Measurements from ENCODE around the gene CAMTA1.

CAMTA1 gene

DNA sequence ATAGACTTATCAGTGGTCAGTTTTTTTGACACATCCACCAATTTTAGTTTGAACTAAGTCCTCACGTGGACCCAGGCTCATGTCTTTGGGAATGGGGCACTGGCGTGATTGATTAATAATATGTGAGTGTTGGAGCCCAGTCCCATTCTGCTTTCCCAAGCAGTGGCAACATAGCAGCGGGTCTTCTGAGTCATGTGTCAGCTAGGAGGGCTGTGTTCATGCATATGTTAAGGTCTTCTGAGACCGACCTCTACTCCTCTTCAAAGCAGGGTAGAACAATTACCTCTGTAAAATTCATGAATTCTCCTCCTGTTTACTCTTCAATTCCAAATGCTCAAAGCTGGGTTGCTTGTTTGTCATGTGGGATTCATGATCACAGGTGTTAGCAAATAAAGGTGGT is 291.3 kb downstream of the CAMTA1 start:
- POLR2A ChIA-PET = no interaction called here
- Histone ChIP-seq H3K27ac (ENCODE audit: extremely low read depth, low read depth, low read length) (no peak overlapping the region), H3K4me1 (ENCODE audit: control insufficient read depth, insufficient read depth, low read length) (no peaks in the 10 kb centered on the region), H3K9me3 (ENCODE audit: control insufficient read depth, insufficient read depth, low read depth, low read length) (no peaks in the 10 kb centered on the region), H3K36me3 (ENCODE audit: control insufficient read depth in 2 of 2, insufficient read depth in 1 of 2, low read length in 2 of 2) (no peaks in the 10 kb centered on the region), H3K4me3 (ENCODE audit: low read depth, low read length) (no peak overlapping the region)
- TF ChIP-seq ZNF555 (tag by site-specific recombination; conservative IDR thresholded peaks at IDR 0.05) (no peak), ZNF341 (tag by site-specific recombination; IDR thresholded peaks at IDR 0.05; ENCODE audit: low read depth) (no peak), ZBTB21 (tag by site-specific recombination; IDR thresholded peaks at IDR 0.05) (no peak), GLIS2 (tag by site-specific recombination; IDR thresholded peaks at IDR 0.05) (no peak), ZNF302 (tag by site-specific recombination; IDR thresholded peaks at IDR 0.05; ENCODE audit: low read depth) (no peak), ZSCAN23 (tag by site-specific recombination; IDR thresholded peaks at IDR 0.05) (no peak), SCRT2 (tag by site-specific recombination; IDR thresholded peaks at IDR 0.05) (no peak), ZNF324 (tag by site-specific recombination; IDR thresholded peaks at IDR 0.05) (no peak), ZNF701 (tag by site-specific recombination; IDR thresholded peaks at IDR 0.05) (no peak), ZNF239 (tag by site-specific recombination; IDR thresholded peaks at IDR 0.05) (no peak), MZF1 (tag by site-specific recombination; IDR thresholded peaks at IDR 0.05; ENCODE audit: borderline replicate concordance) (no peak), SCRT1 (tag by site-specific recombination; IDR thresholded peaks at IDR 0.05; ENCODE audit: borderline replicate concordance) (no peak), ZNF510 (tag by site-specific recombination; IDR thresholded peaks at IDR 0.05; ENCODE audit: insufficient replicate concordance) (no peak)
- TF ChIP-seq, protein P1, sequence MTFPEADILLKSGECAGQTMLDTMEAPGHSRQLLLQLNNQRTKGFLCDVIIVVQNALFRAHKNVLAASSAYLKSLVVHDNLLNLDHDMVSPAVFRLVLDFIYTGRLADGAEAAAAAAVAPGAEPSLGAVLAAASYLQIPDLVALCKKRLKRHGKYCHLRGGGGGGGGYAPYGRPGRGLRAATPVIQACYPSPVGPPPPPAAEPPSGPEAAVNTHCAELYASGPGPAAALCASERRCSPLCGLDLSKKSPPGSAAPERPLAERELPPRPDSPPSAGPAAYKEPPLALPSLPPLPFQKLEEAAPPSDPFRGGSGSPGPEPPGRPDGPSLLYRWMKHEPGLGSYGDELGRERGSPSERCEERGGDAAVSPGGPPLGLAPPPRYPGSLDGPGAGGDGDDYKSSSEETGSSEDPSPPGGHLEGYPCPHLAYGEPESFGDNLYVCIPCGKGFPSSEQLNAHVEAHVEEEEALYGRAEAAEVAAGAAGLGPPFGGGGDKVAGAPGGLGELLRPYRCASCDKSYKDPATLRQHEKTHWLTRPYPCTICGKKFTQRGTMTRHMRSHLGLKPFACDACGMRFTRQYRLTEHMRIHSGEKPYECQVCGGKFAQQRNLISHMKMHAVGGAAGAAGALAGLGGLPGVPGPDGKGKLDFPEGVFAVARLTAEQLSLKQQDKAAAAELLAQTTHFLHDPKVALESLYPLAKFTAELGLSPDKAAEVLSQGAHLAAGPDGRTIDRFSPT (tag by site-specific recombination; IDR thresholded peaks at IDR 0.05) = no peak
- TF ChIP-seq, protein P2, sequence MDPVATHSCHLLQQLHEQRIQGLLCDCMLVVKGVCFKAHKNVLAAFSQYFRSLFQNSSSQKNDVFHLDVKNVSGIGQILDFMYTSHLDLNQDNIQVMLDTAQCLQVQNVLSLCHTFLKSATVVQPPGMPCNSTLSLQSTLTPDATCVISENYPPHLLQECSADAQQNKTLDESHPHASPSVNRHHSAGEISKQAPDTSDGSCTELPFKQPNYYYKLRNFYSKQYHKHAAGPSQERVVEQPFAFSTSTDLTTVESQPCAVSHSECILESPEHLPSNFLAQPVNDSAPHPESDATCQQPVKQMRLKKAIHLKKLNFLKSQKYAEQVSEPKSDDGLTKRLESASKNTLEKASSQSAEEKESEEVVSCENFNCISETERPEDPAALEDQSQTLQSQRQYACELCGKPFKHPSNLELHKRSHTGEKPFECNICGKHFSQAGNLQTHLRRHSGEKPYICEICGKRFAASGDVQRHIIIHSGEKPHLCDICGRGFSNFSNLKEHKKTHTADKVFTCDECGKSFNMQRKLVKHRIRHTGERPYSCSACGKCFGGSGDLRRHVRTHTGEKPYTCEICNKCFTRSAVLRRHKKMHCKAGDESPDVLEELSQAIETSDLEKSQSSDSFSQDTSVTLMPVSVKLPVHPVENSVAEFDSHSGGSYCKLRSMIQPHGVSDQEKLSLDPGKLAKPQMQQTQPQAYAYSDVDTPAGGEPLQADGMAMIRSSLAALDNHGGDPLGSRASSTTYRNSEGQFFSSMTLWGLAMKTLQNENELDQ (tag by site-specific recombination; IDR thresholded peaks at IDR 0.05; ENCODE audit: low read depth) = no peak
- TF ChIP-seq, protein P3, sequence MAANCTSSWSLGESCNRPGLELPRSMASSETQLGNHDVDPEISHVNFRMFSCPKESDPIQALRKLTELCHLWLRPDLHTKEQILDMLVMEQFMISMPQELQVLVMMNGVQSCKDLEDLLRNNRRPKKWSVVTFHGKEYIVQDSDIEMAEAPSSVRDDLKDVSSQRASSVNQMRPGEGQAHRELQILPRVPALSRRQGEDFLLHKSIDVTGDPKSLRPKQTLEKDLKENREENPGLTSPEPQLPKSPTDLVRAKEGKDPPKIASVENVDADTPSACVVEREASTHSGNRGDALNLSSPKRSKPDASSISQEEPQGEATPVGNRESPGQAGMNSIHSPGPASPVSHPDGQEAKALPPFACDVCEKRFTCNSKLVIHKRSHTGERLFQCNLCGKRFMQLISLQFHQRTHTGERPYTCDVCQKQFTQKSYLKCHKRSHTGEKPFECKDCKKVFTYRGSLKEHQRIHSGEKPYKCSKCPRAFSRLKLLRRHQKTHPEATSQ (tag by site-specific recombination; IDR thresholded peaks at IDR 0.05) = no peak
- TF ChIP-seq, protein P4, sequence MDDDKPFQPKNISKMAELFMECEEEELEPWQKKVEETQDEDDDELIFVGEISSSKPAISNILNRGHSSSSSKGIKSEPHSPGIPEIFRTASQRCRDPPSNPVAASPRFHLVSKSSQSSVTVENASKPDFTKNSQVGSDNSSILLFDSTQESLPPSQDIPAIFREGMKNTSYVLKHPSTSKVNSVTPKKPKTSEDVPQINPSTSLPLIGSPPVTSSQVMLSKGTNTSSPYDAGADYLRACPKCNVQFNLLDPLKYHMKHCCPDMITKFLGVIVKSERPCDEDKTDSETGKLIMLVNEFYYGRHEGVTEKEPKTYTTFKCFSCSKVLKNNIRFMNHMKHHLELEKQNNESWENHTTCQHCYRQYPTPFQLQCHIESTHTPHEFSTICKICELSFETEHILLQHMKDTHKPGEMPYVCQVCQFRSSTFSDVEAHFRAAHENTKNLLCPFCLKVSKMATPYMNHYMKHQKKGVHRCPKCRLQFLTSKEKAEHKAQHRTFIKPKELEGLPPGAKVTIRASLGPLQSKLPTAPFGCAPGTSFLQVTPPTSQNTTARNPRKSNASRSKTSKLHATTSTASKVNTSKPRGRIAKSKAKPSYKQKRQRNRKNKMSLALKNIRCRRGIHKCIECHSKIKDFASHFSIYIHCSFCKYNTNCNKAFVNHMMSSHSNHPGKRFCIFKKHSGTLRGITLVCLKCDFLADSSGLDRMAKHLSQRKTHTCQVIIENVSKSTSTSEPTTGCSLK (tag by site-specific recombination; IDR thresholded peaks at IDR 0.05) = no peak
- TF ChIP-seq, protein P5, sequence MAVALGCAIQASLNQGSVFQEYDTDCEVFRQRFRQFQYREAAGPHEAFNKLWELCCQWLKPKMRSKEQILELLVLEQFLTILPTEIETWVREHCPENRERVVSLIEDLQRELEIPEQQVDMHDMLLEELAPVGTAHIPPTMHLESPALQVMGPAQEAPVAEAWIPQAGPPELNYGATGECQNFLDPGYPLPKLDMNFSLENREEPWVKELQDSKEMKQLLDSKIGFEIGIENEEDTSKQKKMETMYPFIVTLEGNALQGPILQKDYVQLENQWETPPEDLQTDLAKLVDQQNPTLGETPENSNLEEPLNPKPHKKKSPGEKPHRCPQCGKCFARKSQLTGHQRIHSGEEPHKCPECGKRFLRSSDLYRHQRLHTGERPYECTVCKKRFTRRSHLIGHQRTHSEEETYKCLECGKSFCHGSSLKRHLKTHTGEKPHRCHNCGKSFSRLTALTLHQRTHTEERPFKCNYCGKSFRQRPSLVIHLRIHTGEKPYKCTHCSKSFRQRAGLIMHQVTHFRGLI (tag by site-specific recombination; IDR thresholded peaks at IDR 0.05) = no peak
- TF ChIP-seq, protein P6, sequence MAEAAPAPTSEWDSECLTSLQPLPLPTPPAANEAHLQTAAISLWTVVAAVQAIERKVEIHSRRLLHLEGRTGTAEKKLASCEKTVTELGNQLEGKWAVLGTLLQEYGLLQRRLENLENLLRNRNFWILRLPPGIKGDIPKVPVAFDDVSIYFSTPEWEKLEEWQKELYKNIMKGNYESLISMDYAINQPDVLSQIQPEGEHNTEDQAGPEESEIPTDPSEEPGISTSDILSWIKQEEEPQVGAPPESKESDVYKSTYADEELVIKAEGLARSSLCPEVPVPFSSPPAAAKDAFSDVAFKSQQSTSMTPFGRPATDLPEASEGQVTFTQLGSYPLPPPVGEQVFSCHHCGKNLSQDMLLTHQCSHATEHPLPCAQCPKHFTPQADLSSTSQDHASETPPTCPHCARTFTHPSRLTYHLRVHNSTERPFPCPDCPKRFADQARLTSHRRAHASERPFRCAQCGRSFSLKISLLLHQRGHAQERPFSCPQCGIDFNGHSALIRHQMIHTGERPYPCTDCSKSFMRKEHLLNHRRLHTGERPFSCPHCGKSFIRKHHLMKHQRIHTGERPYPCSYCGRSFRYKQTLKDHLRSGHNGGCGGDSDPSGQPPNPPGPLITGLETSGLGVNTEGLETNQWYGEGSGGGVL (tag by site-specific recombination; IDR thresholded peaks at IDR 0.05) = no peak
- CTCF ChIA-PET = interaction anchor here (0.5 to 1.3 kb wide), 4 partner anchors 9 to 593 kb away, joined by 3 to 5 read pairs (median 4); no protein-coding TSS in a partner anchor

Data from HEK293 (cell line).